Neutrophil (primary cell): ENCODE measurements around the gene SKIL.

Source experiments
- H3K27ac ChIP-seq: fragments of 200-600 bp; sonication (generic); 2 replicates; pipeline ENCODE4 v1.5.1; 2016; ENCODE audit warnings: mild to moderate bottlenecking, moderate library complexity
- H3K27me3 ChIP-seq: fragments of 200-600 bp; sonication (generic); 2 replicates; pipeline ENCODE4 v1.6.0; 2016; ENCODE audit warnings: mild to moderate bottlenecking
- H3K36me3 ChIP-seq: fragments of 200-600 bp; sonication (generic); 2 replicates; pipeline ENCODE4 v1.5.1; 2017
- H3K4me1 ChIP-seq, 2 experiments: fragments of 200-600 bp in 1 of 2; sonication (generic) in 1 of 2; 1 replicate in 1 of 2; 2 replicates in 1 of 2; pipeline versions ENCODE4 v1.5.1 to v1.6.1; 2013 to 2016; ENCODE audit warnings: low read depth in 1 of 2, low read length in 1 of 2, mild to moderate bottlenecking in 1 of 2, moderate library complexity in 1 of 2; ENCODE audit not compliant: control insufficient read depth in 1 of 2, insufficient read depth in 1 of 2
- H3K4me3 ChIP-seq, 2 experiments: fragments of 200-600 bp in 1 of 2; sonication (generic) in 1 of 2; 1 replicate in 1 of 2; 2 replicates in 1 of 2; pipeline ENCODE4 v1.5.1; 2013 to 2016; ENCODE audit warnings: low read depth in 1 of 2, low read length in 1 of 2, mild to moderate bottlenecking in 1 of 2, moderate library complexity in 1 of 2
- H3K9me3 ChIP-seq: fragments of 200-600 bp; sonication (generic); 2 replicates; pipeline ENCODE4 v1.5.1; 2016
- CTCF ChIP-seq: fragments of 200-600 bp; sonication (generic); IDR thresholded peaks from 2 replicates; pipeline ENCODE4 v1.5.1; 2016; ENCODE audit warnings: antibody characterized with exemption

Gene SKIL

GRCh38 chr3:170387950-170388349 is 30.4 kb downstream of the SKIL start:
- peaks cover 54% of the 10 kb centered on the region for H3K36me3 ChIP-seq
- H3K4me1 ChIP-seq = no peaks in the 10 kb centered on the region
- H3K27ac ChIP-seq = no peak overlapping the region
- H3K9me3 ChIP-seq = no peaks in the 10 kb centered on the region
- no peaks in the 10 kb centered on the region for H3K27me3 ChIP-seq
- TF ChIP-seq CTCF = no peak
- H3K4me3 ChIP-seq = no peak overlapping the region

GRCh38 chr3:170391108-170391507 is 33.6 kb downstream of the SKIL start:
- no peak overlapping the region for H3K27ac ChIP-seq
- no peaks in the 10 kb centered on the region for H3K27me3 ChIP-seq
- peaks cover 44% of the 10 kb centered on the region for H3K36me3 ChIP-seq
- no peaks in the 10 kb centered on the region for H3K9me3 ChIP-seq
- no peak for TF ChIP-seq CTCF
- H3K4me3 ChIP-seq = no peak overlapping the region
- H3K4me1 ChIP-seq = no peaks in the 10 kb centered on the region

DNA sequence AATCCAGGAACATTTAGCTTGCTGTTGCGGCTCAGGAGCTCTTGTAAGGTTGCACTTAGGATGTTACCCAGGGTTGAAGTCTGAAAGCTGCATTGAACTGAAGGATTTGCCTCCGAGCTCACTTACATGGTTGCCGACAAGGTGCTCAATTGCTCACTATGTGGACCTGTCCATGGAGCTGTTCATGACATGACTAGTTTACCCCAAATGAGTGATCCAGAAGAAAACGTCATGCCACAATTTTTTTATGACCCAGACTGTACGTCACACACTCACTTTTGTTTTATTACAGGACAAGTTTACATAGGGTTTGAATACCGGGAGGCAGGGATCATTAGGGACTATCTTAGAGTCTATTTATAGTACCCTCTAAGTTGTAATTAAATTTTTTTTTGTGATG is 40.2 kb downstream of the SKIL start:
- no peaks in the 10 kb centered on the region for H3K27me3 ChIP-seq
- no peak overlapping the region for H3K4me3 ChIP-seq
- no peak overlapping the region for H3K27ac ChIP-seq
- no peaks in the 10 kb centered on the region for H3K9me3 ChIP-seq
- H3K36me3 ChIP-seq = peaks cover 6% of the 10 kb centered on the region
- TF ChIP-seq CTCF = no peak
- H3K4me1 ChIP-seq = no peaks in the 10 kb centered on the region

- Histone ChIP-seq H3K4me3 (no peak overlapping the region), H3K4me1 (no peaks in the 10 kb centered on the region), H3K27me3 (peaks cover 3% of the 10 kb centered on the region), H3K9me3 (no peaks in the 10 kb centered on the region), H3K36me3 (no peaks in the 10 kb centered on the region), H3K27ac (no peak overlapping the region)
- no peak for TF ChIP-seq CTCF
Measured at GRCh38 chr3:170405101-170405500, 47.6 kb downstream of the SKIL start.

DNA sequence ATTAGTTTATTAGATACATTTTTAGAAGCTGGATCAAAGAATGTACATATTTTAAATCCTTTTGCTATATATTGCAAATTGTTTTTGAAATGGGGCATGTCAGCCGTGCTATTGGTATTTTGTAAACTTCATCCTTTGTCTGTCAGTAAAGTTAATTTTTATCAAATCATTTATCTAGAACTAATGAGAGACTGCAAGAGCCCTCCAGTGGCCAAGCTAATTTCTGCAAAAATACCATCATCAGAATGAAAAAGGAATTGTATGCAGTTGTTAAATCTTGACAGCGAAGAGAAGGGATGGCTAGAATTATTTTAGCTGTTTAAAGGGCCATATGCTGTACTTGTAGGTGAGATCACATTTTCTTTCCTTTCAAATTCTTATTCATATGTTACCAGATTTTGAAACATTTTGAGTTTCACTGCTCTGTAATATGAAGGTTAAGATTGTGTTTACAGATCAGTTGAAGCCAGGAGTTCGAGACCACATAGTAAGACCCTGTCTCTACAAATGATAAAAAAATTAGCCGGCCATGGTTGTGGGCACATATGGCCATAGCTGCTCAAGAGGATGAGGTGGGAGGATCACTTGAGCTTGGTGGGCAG is 53.0 kb downstream of the SKIL start:
- H3K4me3 ChIP-seq = no peak overlapping the region
- no peaks in the 10 kb centered on the region for H3K4me1 ChIP-seq
- no peak for TF ChIP-seq CTCF
- H3K27me3 ChIP-seq = peaks cover 32% of the 10 kb centered on the region
- no peaks in the 10 kb centered on the region for H3K36me3 ChIP-seq
- H3K9me3 ChIP-seq = no peaks in the 10 kb centered on the region
- no peak overlapping the region for H3K27ac ChIP-seq

DNA sequence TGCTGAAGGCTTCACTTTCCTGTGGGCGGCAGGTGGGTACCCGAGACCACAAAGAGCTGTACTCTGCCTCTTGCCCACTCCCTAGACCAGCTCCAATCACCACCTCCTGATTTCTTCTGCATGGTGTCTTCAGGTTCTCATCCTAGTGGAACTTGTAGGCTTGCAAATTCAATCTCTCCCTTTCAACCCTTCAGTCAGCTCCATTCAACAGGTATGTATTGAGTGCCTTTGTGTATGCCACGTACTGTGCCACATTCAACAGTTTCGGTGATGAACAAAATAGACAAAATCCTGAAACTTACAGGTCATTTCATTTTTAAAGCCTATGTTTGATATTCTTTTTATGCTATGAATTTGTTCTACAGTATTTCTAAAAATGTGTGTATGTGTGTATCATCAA is 55.8 kb downstream of the SKIL start:
- Histone ChIP-seq H3K9me3 (no peaks in the 10 kb centered on the region), H3K4me1 (peaks cover under 1 to 2% of the 10 kb centered on the region in 2 experiments), H3K36me3 (no peaks in the 10 kb centered on the region), H3K27me3 (peaks cover 59% of the 10 kb centered on the region), H3K27ac (no peak overlapping the region), H3K4me3 (no peak overlapping the region)
- no peak for TF ChIP-seq CTCF
